AG10803 (cell line): ENCODE data around the gene GMDS.

Experiments
- DNase-seq: peaks from one replicate; pipeline ENCODE4 v3.0.0; 2010; ENCODE audit warnings: low read depth
- H3K4me3 ChIP-seq: 2 replicates; pipeline ENCODE4 v1.5.1; 2011; ENCODE audit warnings: mild to moderate bottlenecking, low read length, control low read depth
- CTCF ChIP-seq: conservative IDR thresholded peaks from 2 replicates; pipeline ENCODE4 v1.5.1; 2011; ENCODE audit warnings: mild to moderate bottlenecking, low read length, control low read depth, inconsistent platforms

The GMDS gene

GRCh38 chr6:1972962-1973361 is 272.4 kb downstream of the GMDS start:
- no peak overlapping the region for H3K4me3 ChIP-seq
- DNase-seq, result no peak
- TF ChIP-seq CTCF, result no peak

GRCh38 chr6:1971612-1972011 is 273.8 kb downstream of the GMDS start:
- no peak for TF ChIP-seq CTCF
- DNase-seq, result peak; percentile 14
- no peak overlapping the region for H3K4me3 ChIP-seq

GRCh38 chr6:1970151-1970561 is 275.2 kb downstream of the GMDS start:
- no peak for TF ChIP-seq CTCF
- no peak overlapping the region for H3K4me3 ChIP-seq
- no peak for DNase-seq

- H3K4me3 ChIP-seq, result no peak overlapping the region
- no peak for DNase-seq
- TF ChIP-seq CTCF, result no peak
Observed at GRCh38 chr6:1966713-1967112, 278.7 kb downstream of the GMDS start.

- TF ChIP-seq CTCF, result no peak
- no peak overlapping the region for H3K4me3 ChIP-seq
- DNase-seq, result no peak
Observed at GRCh38 chr6:1965596-1966224, 279.7 kb downstream of the GMDS start.

- DNase-seq, result no peak
- no peak overlapping the region for H3K4me3 ChIP-seq
- no peak for TF ChIP-seq CTCF
Observed at GRCh38 chr6:1963596-1963995, 281.8 kb downstream of the GMDS start.

- no peak overlapping the region for H3K4me3 ChIP-seq
- no peak for DNase-seq
- no peak for TF ChIP-seq CTCF
Observed at GRCh38 chr6:1962201-1962600, 283.2 kb downstream of the GMDS start.
